ENCODE results near the gene CFAP410.

Gene CFAP410

GRCh38 chr21:44291936-44292811, 47.0 kb downstream of the CFAP410 start:
- H3K4me2 ChIP-seq (ENCODE audit: low read length) = no peak overlapping the region
- no peaks in the 10 kb centered on the region for H3K79me2 ChIP-seq
- H3K9me3 ChIP-seq (ENCODE audit: control insufficient read depth, low read length) = no peaks in the 10 kb centered on the region
- no peaks in the 10 kb centered on the region for H3K4me1 ChIP-seq
- H3K27ac ChIP-seq = no peak overlapping the region
- no peaks in the 10 kb centered on the region for H3K36me3 ChIP-seq (ENCODE audit: control insufficient read depth, insufficient read depth, low read length)
- H3K9ac ChIP-seq = no peak overlapping the region
- no peak for TF ChIP-seq CTCF (IDR thresholded peaks at IDR 0.05)
- no peaks in the 10 kb centered on the region for H3K27me3 ChIP-seq (ENCODE audit: control insufficient read depth, insufficient read depth, low read length)
- no peak overlapping the region for H2AFZ ChIP-seq
- no peak overlapping the region for H3K4me3 ChIP-seq (ENCODE audit: low read depth, low read length)

- no peaks in the 10 kb centered on the region for H3K79me2 ChIP-seq
- TF ChIP-seq CTCF (IDR thresholded peaks at IDR 0.05) = no peak
- H3K36me3 ChIP-seq (ENCODE audit: control insufficient read depth, insufficient read depth, low read length) = no peaks in the 10 kb centered on the region
- H3K4me1 ChIP-seq = no peaks in the 10 kb centered on the region
- H3K27ac ChIP-seq = no peak overlapping the region
- no peaks in the 10 kb centered on the region for H3K9me3 ChIP-seq (ENCODE audit: control insufficient read depth, low read length)
- no peak overlapping the region for H3K4me3 ChIP-seq (ENCODE audit: low read depth, low read length)
- no peak overlapping the region for H3K4me2 ChIP-seq (ENCODE audit: low read length)
- H3K9ac ChIP-seq = no peak overlapping the region
- no peak overlapping the region for H2AFZ ChIP-seq
- H3K27me3 ChIP-seq (ENCODE audit: control insufficient read depth, insufficient read depth, low read length) = no peaks in the 10 kb centered on the region
Observed at GRCh38 chr21:44291078-44291935, 47.9 kb downstream of the CFAP410 start.

- no peak overlapping the region for H2AFZ ChIP-seq
- no peaks in the 10 kb centered on the region for H3K36me3 ChIP-seq (ENCODE audit: control insufficient read depth, insufficient read depth, low read length)
- no peak overlapping the region for H3K9ac ChIP-seq
- H3K4me1 ChIP-seq = no peaks in the 10 kb centered on the region
- H3K79me2 ChIP-seq = no peaks in the 10 kb centered on the region
- no peak overlapping the region for H3K4me2 ChIP-seq (ENCODE audit: low read length)
- no peak overlapping the region for H3K27ac ChIP-seq
- H3K9me3 ChIP-seq (ENCODE audit: control insufficient read depth, low read length) = no peaks in the 10 kb centered on the region
- no peaks in the 10 kb centered on the region for H3K27me3 ChIP-seq (ENCODE audit: control insufficient read depth, insufficient read depth, low read length)
- TF ChIP-seq CTCF (IDR thresholded peaks at IDR 0.05) = no peak
- H3K4me3 ChIP-seq (ENCODE audit: low read depth, low read length) = no peak overlapping the region
Observed at GRCh38 chr21:44290327-44291077, 48.7 kb downstream of the CFAP410 start.

DNA sequence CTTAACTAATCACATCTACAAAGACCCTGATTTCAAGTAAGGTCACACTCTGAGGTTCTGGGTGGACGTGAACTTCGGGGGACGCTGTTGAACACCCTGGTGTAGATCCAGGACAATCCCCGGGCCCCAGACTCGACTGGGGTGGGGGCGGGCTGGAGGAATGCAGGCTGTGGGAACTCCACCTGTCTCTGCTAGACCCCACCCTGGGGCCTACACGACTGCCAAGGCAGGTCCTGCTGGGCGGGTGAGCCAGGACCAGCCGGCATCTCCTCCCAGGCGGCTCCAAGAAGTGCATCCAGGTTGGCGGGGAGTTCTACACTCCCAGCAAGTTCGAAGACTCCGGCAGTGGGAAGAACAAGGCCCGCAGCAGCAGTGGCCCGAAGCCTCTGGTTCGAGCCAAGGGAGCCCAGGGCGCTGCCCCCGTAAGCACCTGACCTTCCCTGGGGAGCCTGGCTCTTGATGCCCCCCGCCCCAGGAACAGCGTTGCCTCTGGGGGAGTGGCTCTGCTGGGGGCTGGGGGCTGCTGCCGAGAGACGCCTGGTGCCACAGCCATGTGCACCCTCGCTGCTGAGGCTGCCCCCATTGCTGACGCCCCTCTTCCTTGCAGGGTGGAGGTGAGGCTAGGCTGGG, 49.7 kb downstream of the CFAP410 start:
- Histone ChIP-seq H3K27me3 (ENCODE audit: control insufficient read depth, insufficient read depth, low read length) (no peaks in the 10 kb centered on the region), H3K4me2 (ENCODE audit: low read length) (no peak overlapping the region), H3K9me3 (ENCODE audit: control insufficient read depth, low read length) (no peaks in the 10 kb centered on the region), H3K36me3 (ENCODE audit: control insufficient read depth, insufficient read depth, low read length) (no peaks in the 10 kb centered on the region), H3K4me1 (no peaks in the 10 kb centered on the region), H3K9ac (no peak overlapping the region), H2AFZ (no peak overlapping the region), H3K27ac (no peak overlapping the region), H3K79me2 (no peaks in the 10 kb centered on the region), H3K4me3 (ENCODE audit: low read depth, low read length) (no peak overlapping the region)
- TF ChIP-seq CTCF (IDR thresholded peaks at IDR 0.05) = no peak
